OCI-M2 (cell line): Measurements from ENCODE around the gene SBF2.

Experiments used
- DNase-seq: peaks from one replicate; lab custom pipeline; 2025; ENCODE audit not compliant: unreplicated experiment; lab: John Stamatoyannopoulos, UW

The SBF2 gene

GRCh38 chr11:9859554-9860305 lies 434.3 kb downstream of the SBF2 start:
- DNase-seq: no peak

- DNase-seq: no peak
Measured at GRCh38 chr11:9858822-9859221, 435.2 kb downstream of the SBF2 start.

GRCh38 chr11:9858218-9858617 lies 435.8 kb downstream of the SBF2 start:
- no peak for DNase-seq

GRCh38 chr11:9855579-9856287 lies 438.3 kb downstream of the SBF2 start:
- no peak for DNase-seq

- DNase-seq: no peak
Measured at GRCh38 chr11:9853929-9854552, 440.0 kb downstream of the SBF2 start.

- no peak for DNase-seq
Measured at GRCh38 chr11:9852465-9852864, 441.6 kb downstream of the SBF2 start.

- DNase-seq: no peak
Measured at GRCh38 chr11:9851366-9851765, 442.7 kb downstream of the SBF2 start.

GRCh38 chr11:9850224-9850895 lies 443.7 kb downstream of the SBF2 start:
- DNase-seq: no peak

GRCh38 chr11:9849389-9849788 lies 444.6 kb downstream of the SBF2 start:
- no peak for DNase-seq

- DNase-seq: no peak
Measured at GRCh38 chr11:9847636-9848035, 446.4 kb downstream of the SBF2 start.

GRCh38 chr11:9842923-9843322 lies 451.1 kb downstream of the SBF2 start:
- no peak for DNase-seq

GRCh38 chr11:9840460-9841004 lies 453.5 kb downstream of the SBF2 start:
- no peak for DNase-seq

- DNase-seq: no peak
Measured at GRCh38 chr11:9839550-9839949, 454.5 kb downstream of the SBF2 start.

GRCh38 chr11:9838961-9839360 lies 455.1 kb downstream of the SBF2 start:
- no peak for DNase-seq

GRCh38 chr11:9838229-9838628 lies 455.8 kb downstream of the SBF2 start:
- no peak for DNase-seq

GRCh38 chr11:9834291-9834690 lies 459.7 kb downstream of the SBF2 start:
- DNase-seq: no peak

GRCh38 chr11:9831122-9831521 lies 462.9 kb downstream of the SBF2 start:
- DNase-seq: no peak

GRCh38 chr11:9827708-9828107 lies 466.3 kb downstream of the SBF2 start:
- DNase-seq: no peak

- no peak for DNase-seq
Measured at GRCh38 chr11:9826390-9826789, 467.6 kb downstream of the SBF2 start.

GRCh38 chr11:9825895-9826294 lies 468.1 kb downstream of the SBF2 start:
- DNase-seq: no peak

- DNase-seq: no peak
Measured at GRCh38 chr11:9825315-9825714, 468.7 kb downstream of the SBF2 start.
